NCI-H1694 treated with DMSO at 0.1 percent for 48 hours (cell line): Measurements from ENCODE around the gene GRK6.
"Not testable (repeated sequence)": the region's sequence is repeated elsewhere in the genome, so short reads cannot be mapped to it uniquely, and the experiment has no call there.

Experiments
- DNase-seq: peaks from one replicate; lab custom pipeline; 2025; lab: John Stamatoyannopoulos, UW

GRK6 gene

GRCh38 chr5:177399997-177400868, 26.2 kb upstream of the GRK6 start, which contains the start of gene PFN3:
Gene PFN3 (minus strand): TSS chr5:177400661. CDS start chr5:177400576, 85 bp downstream.
- no peak for DNase-seq

DNA sequence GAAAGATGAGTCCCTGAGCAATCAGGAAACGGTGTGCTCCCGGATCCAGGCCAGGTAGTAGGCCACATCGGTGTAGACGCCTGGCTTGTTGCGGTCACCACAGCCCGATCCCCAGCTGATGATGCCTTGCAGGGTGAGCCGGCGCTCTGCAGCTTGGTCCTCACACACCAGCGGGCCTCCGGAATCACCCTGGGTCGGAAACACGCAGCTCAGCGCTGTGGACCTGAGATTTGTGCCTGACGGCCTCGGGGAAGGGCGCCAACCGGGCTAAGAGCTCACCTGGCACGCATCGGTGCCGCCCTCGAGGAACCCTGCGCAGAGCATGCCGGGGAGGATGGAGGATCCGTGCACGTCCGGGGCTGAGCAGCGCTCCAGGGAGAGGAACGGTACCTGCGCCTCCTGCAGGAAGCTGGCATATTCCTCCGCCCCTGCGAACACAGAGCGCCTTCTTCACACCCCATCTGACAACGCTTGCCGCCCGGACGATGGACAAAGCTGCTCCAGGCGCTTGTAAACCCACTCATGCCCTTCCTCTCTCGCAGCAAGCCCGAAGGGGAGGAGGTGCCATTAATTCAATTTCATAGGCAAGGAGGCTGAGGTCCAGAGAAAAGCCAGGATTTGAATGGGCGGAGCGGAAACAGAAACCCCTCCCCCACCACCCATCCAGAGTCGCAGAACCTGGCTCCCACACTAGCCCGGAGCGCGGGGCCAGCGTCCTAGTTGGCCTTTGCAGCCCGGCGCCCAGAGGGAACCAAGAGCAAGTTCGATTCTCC, 24.0 kb upstream of the GRK6 start:
- DNase-seq = peak; percentile 28

DNA sequence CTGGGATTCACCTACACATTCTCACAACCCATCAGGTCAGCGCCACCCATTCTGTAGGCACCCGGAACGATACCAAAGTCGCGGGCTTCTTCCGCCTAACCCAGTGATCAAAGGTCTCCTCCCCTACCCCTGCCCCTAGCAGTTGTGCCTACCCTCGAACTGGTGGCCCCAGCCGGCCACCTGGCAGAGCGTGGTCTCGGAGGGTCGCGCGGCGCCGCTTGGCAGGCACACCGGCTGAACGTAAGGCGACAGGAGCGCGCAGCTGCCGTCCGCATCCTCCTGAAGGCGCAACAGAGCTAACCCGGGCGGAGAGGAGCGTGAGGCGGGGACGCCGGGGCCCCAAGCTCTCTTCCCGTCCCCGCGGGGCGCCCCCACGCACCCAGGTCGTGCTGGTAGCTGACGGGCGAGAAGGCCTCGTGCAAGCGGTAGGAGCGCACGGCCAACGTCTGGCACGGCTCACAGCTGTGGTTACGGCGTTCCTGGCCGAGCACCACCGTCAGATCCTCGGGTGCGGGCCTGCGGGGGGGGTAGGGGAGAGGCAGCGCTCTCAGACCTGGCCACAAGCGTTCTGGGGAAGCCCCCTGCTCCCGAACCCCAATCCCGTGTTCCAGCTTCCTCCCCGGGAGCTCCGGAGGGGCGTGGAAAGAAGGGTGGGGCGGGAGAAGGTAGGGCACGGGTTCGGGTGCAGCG, 23.2 kb upstream of the GRK6 start:
- DNase-seq = no peak

GRCh38 chr5:177403792-177404640, 22.5 kb upstream of the GRK6 start:
- peak; percentile 32 for DNase-seq

DNA sequence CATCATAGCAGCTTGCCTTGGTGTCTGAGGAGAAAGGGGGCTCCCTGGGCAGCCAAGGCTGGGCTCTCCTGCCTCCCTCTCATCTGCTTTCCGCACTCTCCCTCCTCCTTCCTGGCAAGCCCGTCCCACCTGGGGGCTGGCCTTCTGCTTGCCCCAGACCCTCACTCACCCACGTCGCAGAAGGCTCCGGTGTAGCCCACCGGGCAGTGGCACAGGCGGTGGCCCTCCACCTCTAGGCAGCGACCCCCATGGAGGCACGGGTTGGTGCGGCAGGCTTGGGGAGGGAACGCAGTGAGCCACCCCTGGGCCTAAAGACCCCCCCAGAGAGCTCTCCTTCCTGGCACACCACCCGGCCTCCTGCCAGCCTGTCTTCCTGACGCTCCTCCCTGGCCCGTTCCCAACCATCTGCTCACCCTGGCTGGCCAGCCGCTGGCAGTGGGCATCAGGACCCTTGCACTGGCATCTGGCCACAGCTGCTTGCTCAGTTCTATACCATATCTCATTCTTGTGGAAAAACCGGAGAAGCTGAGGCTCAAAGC, 21.8 kb upstream of the GRK6 start:
- peak; percentile 16 for DNase-seq

DNA sequence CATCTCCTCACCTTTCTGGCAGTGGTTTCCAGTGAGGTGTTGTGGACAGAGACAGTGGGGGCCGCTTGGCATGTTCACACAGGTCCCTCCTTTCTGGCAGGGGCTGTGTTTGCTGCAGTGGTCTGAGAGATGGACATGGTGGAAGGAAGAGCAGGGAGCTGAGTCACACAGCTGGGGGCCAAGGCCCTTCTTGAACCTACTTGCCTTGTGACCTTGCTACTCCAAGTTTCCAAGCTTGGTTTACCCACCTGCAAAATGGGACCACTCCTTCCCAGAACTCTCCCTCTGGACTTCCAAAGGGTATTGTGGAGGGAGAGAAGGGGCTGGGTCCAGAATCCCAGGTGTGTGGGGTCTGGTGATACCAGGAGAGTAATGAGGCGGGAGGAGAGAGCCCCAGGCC, 21.2 kb upstream of the GRK6 start:
- DNase-seq = no peak

DNA sequence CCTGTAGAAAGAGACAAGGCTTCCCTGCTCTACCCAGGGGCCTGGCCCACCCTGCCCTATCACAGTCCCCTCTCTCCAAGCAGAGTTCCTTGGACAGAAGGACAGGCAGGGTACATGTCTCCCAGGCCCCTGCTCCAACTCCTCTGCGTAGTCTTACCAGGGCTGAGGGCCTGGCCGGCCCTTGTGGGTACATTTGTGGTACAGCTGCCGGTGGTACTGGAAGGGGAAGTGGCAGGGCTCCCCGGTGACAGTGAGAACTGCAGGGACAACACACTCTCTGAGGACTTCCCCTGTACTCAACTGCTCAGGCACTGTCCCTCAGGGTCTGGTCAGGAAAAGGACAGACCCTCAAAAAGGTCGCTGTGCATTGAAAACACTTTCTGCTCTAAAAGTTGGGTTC, 20.7 kb upstream of the GRK6 start:
- no peak for DNase-seq

DNA sequence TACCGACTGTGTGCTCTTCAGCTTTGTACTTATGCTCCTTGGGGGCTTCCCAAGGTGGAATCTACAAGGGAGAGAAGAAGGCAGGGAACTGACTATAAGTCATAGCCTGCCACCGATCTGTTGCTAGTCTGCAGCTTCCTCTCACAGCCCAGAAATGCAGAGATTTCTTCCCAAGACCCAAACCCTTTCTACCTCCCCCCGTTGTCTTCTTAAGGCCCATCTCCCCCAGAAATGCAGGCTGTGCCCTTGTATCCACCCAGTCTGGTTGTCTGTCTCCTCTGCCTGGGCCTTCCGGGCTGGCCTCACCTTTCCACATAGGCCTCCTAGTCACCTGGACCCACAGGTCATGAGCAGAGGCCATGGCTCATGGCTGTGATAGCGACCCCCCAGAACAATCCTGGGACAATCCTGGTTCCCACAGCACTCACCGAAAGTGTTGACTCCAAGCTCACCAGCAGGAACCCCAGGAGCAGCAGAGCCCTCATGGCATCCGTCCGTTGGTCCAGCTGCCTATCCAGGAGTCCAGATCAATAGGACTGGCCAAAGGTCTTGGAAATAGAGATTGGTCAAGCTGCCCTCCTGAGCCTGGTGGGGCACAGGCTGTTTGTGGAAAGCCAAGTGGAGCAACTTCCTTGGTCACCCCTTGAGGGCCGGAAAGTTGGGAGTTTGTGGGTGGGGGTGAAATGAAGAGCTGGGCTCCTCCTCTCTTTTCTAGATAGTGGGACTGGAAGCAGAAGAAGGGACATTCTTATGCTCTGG, 17.3 kb upstream of the GRK6 start, which contains the start of gene F12:
Gene F12, minus strand, starts transcription at position 522 of the 759 bp plus-strand sequence. Its CDS starts 37 bp downstream, at position 485.
- DNase-seq = no peak

- DNase-seq = no peak
Observed at GRCh38 chr5:177410575-177410974, 15.9 kb upstream of the GRK6 start.

GRCh38 chr5:177412603-177413233, 13.8 kb upstream of the GRK6 start:
- DNase-seq = no peak

GRCh38 chr5:177414481-177414880, 12.0 kb upstream of the GRK6 start:
- DNase-seq = no peak

- DNase-seq = not testable (repeated sequence)
Observed at GRCh38 chr5:177417081-177417480, 9.4 kb upstream of the GRK6 start.

DNA sequence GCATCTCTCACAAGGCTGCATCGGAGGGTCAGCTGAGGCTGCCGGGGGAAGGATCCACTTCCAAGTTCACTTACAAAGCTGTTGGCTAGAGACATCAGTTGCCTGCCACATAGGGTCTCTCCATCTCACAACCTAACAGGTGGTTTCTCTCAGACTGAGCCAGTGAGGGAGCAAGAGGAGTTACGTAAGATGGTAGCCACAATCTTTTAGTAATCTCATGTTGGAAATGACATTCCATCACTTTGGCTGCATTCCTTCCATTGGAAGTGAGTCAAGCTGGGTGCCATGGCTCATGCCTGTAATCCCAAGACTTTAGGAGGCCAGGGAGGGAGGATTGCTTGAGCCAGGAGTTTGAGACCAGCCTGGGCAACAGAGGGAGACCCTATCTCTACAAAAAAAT, 7.4 kb upstream of the GRK6 start:
- no peak for DNase-seq

DNA sequence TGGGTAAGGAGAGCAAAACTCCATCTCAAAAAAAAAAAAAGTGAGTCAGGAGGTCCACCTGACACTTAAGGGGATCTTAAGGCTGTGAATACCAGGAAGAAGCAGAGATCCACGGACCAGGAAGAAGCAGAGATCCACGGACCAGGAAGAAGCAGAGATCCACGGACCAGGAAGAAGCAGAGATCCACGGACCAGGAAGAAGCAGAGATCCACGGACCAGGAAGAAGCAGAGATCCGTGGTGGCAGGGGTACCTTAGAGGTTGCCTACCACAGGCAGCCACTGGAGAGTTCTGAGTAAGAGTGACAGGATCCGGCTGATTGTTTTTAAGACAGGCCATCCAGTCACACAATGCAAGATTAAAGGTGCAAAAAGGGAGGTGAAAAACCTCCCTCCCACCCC, 6.0 kb upstream of the GRK6 start:
- DNase-seq = not testable (repeated sequence)

GRCh38 chr5:177421062-177421798, 5.2 kb upstream of the GRK6 start:
- DNase-seq = no peak

DNA sequence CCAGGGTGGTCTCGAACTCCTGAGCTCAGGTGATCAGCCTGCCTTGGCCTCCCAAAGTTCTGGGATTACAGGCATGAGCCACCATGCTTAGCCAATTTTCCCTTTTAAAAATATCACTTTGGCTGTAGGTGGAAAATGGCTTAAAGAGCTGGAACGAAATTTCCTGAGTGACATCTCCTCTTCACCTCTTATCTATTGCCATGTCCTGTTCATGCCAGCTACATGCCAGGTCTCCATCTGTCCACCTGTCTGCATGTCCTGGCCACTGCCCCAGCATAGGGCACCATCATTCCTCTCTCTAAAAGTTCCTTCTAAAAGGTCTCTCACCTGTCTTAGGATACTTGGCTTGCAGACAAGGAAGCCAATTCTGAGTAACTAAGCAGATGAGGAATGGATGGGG, 2.8 kb upstream of the GRK6 start:
- DNase-seq = no peak

- DNase-seq = no peak
Observed at GRCh38 chr5:177425196-177425800, 1.2 kb upstream of the GRK6 start.

GRCh38 chr5:177425801-177426565, 493 bp upstream of the GRK6 start:
- DNase-seq = peak; percentile 99
